ENCODE results near the gene PADI2. TPM values are rescaled to one million over a fixed set of nuclear protein-coding genes. Genes with fewer than 3 reads are reported as not detected.

Gene PADI2
- total RNA-seq, 6 donors from 2014 or later = 1.9 to 25.2 (median 4.9) TPM

- no peak for DNase-seq
- H3K4me1 ChIP-seq = no peaks in the 10 kb centered on the region
- H3K27ac ChIP-seq = no peak overlapping the region
- TF ChIP-seq CTCF (IDR thresholded peaks at IDR 0.05) (no peak), POLR2AphosphoS5 (IDR thresholded peaks at IDR 0.05) (no peak), POLR2A (IDR thresholded peaks at IDR 0.05) (no peak)
- H3K4me3 ChIP-seq = no peak overlapping the region
- H3K36me3 ChIP-seq = no peaks in the 10 kb centered on the region
- ATAC-seq (ENCODE audit: low FRiP score in 2 of 2) = no peak
- 64% methylated on average over 1 of the region's 1 CpG for WGBS, 2 donors
- no peaks in the 10 kb centered on the region for H3K9me3 ChIP-seq
- H3K27me3 ChIP-seq = no peaks in the 10 kb centered on the region
Observed at GRCh38 chr1:17165823-17166222, 46.6 kb upstream of the PADI2 start.

- TF ChIP-seq CTCF (IDR thresholded peaks at IDR 0.05) (no peak), POLR2AphosphoS5 (IDR thresholded peaks at IDR 0.05) (no peak), EP300 (IDR thresholded peaks at IDR 0.05) (no peak), POLR2A (IDR thresholded peaks at IDR 0.05) (no peak)
- 72 to 74% methylated on average over 15 to 16 of the region's 16 CpGs for WGBS, 2 donors
Observed at GRCh38 chr1:17163789-17164666, 44.8 kb upstream of the PADI2 start.

GRCh38 chr1:17163371-17163770, 44.1 kb upstream of the PADI2 start:
- Histone ChIP-seq H3K36me3 (no peaks in the 10 kb centered on the region), H3K9me3 (no peaks in the 10 kb centered on the region), H3K27me3 (no peaks in the 10 kb centered on the region), H3K27ac (no peak overlapping the region), H3K4me1 (no peaks in the 10 kb centered on the region), H3K4me3 (no peak overlapping the region)
- TF ChIP-seq POLR2AphosphoS5 (IDR thresholded peaks at IDR 0.05) (no peak), EP300 (IDR thresholded peaks at IDR 0.05) (no peak), POLR2A (IDR thresholded peaks at IDR 0.05) (no peak), CTCF (IDR thresholded peaks at IDR 0.05) (no peak)
- DNase-seq (no peak), ATAC-seq (ENCODE audit: low FRiP score in 2 of 2) (no peak)
- 86 to 90% methylated on average over 4 to 7 of the region's 7 CpGs for WGBS, 2 donors

More at GRCh38 chr1:17163789-17164666, 44.8 kb upstream of the PADI2 start:
- ATAC-seq (ENCODE audit: low FRiP score in 2 of 2) (no peak), DNase-seq (no peak)
- Histone ChIP-seq H3K27ac (no peak overlapping the region), H3K36me3 (no peaks in the 10 kb centered on the region), H3K9me3 (no peaks in the 10 kb centered on the region), H3K4me1 (no peaks in the 10 kb centered on the region), H3K4me3 (no peak overlapping the region), H3K27me3 (no peaks in the 10 kb centered on the region)

GRCh38 chr1:17162941-17163340, 43.7 kb upstream of the PADI2 start:
- DNase-seq = peak in 1 of 2 donors; percentile 57
- no peaks in the 10 kb centered on the region for H3K36me3 ChIP-seq
- H3K4me3 ChIP-seq = no peak overlapping the region
- H3K27ac ChIP-seq = no peak overlapping the region
- no peaks in the 10 kb centered on the region for H3K9me3 ChIP-seq
- WGBS, 2 donors = 85 to 87% methylated on average over 4 to 7 of the region's 7 CpGs
- ATAC-seq (ENCODE audit: low FRiP score in 2 of 2) = no peak
- no peak for TF ChIP-seq POLR2AphosphoS5 (IDR thresholded peaks at IDR 0.05)
- no peaks in the 10 kb centered on the region for H3K4me1 ChIP-seq
- no peaks in the 10 kb centered on the region for H3K27me3 ChIP-seq

- TF ChIP-seq POLR2A (IDR thresholded peaks at IDR 0.05) (no peak), EP300 (IDR thresholded peaks at IDR 0.05) (no peak), CTCF (IDR thresholded peaks at IDR 0.05) (no peak)
- 81 to 85% methylated on average over 14 to 19 of the region's 20 CpGs for WGBS, 2 donors
- no peaks in the 10 kb centered on the region for H3K27me3 ChIP-seq
- DNase-seq (no peak), ATAC-seq (ENCODE audit: low FRiP score in 2 of 2) (no peak)
- no peaks in the 10 kb centered on the region for H3K4me1 ChIP-seq
- H3K9me3 ChIP-seq = no peaks in the 10 kb centered on the region
- no peaks in the 10 kb centered on the region for H3K36me3 ChIP-seq
- H3K4me3 ChIP-seq = no peak overlapping the region
- no peak overlapping the region for H3K27ac ChIP-seq
Observed at GRCh38 chr1:17161926-17162800, 42.9 kb upstream of the PADI2 start.

Measured in upper lobe of left lung (tissue), 6 donors.